Subcutaneous adipose tissue (tissue), 4 donors: ENCODE data around the gene DIPK1A. TPM values are rescaled to one million over a fixed set of nuclear protein-coding genes. Genes with fewer than 3 reads are reported as not detected.

Experiments
- CTCF ChIP-seq: fragments of 450-650 bp; IDR thresholded peaks from one replicate; pipeline ENCODE4 v1.5.1; 2016; ENCODE audit warnings: low read depth, mild to moderate bottlenecking, control low read depth, antibody characterized with exemption, moderate library complexity
- total RNA-seq, 4 donors: library from RNA; depleted of rRNA; stranded (reverse); fragments of >200 nt; gene quantifications; one replicate each; pipeline ENCODE4 v1.1.0, GENCODE V29; 2016

DIPK1A gene
- total RNA-seq, 4 donors from 2014 or later, result 11.9 to 24.6 (median 18.3) TPM

GRCh38 chr1:92887465-92887864 is 73.8 kb downstream of the DIPK1A start:
- TF ChIP-seq CTCF, result no peak

GRCh38 chr1:92886886-92887419 is 74.3 kb downstream of the DIPK1A start:
- TF ChIP-seq CTCF, result no peak

GRCh38 chr1:92884195-92884594 is 77.1 kb downstream of the DIPK1A start:
- TF ChIP-seq CTCF, result no peak

GRCh38 chr1:92883297-92883696 is 78.0 kb downstream of the DIPK1A start:
- TF ChIP-seq CTCF, result no peak

GRCh38 chr1:92882819-92883218 is 78.4 kb downstream of the DIPK1A start:
- no peak for TF ChIP-seq CTCF

GRCh38 chr1:92881391-92881790 is 79.9 kb downstream of the DIPK1A start:
- no peak for TF ChIP-seq CTCF

GRCh38 chr1:92879316-92879968 is 81.8 kb downstream of the DIPK1A start:
- no peak for TF ChIP-seq CTCF
